ENCODE measurements around the gene MLN.
A peak's percentile ranks its signal among the peaks of the same experiment; 100 is the strongest.

Gene MLN

GRCh38 chr6:33771146-33772081 lies 32.4 kb downstream of the MLN start:
- DNase-seq, result peak in 1 of 2 experiments; percentile 29

- no peak for DNase-seq
Measured at GRCh38 chr6:33770833-33771145, 33.0 kb downstream of the MLN start.

DNA sequence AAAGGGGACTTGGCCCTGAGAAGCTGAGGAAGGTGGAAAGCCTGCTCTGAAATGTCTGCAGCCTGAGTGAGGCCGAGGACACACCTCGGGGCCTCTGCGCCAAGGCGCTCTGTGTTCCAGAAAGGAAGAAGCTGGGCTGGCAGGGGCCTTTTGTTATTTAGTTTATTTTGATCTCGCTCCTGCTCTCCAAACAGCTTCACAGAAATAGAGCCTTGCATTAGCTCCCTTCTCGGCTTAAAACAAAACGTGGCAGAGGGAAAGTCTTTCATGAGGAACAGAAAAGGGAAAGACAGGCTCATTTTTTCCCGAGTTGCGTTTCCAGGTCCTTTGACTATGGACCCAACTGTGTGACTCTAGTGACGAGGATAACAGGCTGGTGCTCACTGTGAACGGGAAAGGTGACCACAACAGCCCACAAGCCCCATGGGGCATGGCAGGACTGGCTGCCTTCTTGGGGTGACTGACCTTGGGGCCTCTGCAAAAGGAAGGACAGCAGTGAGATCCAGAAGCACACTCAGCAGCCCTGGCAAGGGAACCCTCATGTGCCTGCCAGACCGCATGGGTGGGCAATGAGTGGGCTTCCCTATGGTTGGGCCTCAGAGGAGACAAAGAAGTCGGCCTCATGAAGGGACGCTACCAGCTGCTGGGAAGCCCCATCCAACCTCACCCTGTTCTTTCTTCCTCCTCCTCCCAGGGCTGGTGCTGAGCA lies 33.5 kb downstream of the MLN start:
- no peak for DNase-seq

DNA sequence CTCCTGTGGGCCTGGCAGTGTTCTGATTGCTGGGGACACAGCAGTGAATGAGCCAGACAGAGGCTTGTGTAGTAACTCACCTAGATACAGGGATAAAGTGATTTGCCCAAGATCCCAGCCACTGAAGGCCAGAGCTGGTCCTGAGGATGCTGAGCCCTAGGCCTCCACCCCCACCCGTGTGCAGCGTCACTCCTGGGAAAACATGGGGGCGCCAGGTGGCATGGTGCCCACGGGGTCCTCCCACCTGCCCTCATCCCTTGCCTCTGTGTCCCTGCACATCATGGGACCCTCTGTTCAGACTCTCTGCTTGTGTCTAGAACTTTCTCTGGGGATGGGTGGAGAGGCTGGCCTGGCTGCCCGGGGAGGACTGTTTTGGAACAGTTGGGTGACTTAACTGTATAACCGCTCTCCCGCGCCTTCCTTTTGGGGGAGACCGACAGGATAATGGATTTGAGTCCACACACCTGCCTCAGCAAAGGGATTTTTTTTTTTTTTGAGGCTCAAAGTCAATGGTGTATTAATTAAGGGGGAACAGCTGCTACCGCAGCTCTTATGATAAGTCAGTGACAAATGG lies 34.5 kb downstream of the MLN start:
- no peak for DNase-seq

DNA sequence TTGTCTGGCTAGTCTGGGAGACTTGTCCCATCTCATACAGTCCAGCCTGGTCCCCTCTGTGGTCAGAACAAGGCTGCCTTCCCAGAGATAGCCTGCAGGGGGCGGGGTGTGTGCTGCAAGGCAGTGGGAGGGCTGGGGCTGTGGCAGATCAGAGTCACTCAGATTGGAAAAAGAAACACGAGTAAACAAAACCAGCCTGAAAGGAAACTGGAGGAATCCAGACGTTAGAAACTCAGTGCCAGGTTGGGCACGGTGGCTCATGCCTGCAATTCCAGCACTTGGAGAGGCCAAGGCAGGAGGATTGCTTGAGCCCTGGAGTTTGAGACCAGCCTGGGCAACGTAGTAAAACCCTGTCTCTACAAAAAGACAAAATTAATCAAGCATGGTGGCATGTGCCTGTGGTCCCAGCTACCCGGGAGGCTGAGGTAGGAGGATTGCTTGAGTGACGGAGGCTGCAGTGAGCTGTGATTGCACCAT lies 35.1 kb downstream of the MLN start:
- peak in 1 of 2 experiments; percentile 34 for DNase-seq

- no peak for DNase-seq
Measured at GRCh38 chr6:33766921-33767907, 36.6 kb downstream of the MLN start.

GRCh38 chr6:33765368-33765767 lies 38.4 kb downstream of the MLN start:
- DNase-seq, result no peak

DNA sequence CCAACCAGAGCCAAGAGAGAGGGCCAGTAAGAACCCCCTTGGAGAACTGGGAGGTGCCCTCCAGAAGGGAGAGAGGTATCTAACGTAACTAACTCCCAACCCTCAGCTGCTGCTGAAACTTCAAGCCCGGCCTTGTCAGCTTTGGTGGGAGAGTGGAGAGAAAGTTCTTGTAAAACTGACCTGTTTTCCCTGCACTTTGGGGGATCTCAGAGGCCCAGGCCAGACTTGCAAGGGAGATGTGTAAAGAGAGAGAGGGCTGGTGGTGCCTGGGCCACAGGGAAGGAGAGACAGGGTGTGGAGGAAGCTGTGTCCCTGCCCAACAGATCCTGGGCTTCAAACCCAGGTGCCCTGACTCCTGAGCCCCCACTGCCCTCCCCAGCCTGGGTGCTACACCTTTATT lies 39.8 kb downstream of the MLN start:
- no peak for DNase-seq

DNA sequence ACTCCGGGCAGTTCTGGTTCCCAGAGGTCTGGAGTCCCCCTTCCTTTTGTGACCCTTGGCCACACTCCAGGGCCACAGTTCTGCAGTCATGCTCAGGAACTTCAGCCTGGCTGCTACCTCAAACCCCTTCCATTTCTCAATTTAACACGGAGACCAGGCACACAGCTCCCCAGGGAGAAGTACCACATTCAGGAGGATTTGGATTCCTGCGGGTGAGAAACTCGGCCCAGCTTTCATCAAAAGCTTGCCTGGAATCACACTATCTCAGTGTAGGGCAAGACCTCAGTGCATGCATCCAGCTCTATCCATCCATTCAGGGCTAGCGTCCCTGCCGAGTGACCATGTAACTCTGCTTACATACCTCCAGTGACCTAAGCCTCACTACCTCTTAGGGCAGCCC lies 40.3 kb downstream of the MLN start:
- DNase-seq, result no peak

DNA sequence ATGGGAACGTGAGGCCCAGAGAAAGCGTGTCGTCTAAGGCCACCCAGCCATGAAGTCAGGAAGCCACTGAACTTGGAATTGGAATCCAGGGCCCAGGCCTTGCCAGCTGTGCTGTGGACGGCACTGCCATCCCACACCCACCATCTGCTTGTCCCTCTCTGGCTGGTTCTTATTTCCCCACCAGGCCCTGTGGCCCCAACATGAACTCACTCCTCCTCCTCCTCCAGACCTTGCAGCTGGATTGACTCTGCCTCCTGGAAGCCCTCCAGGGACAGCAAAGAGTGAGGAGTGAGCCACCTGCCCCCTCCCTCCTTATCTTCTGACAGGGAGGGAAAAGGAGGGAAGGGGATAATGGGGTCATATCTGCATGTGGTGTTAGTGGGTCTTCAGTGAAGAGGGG lies 41.1 kb downstream of the MLN start:
- DNase-seq, result no peak

- no peak for DNase-seq
Measured at GRCh38 chr6:33761922-33762629, 41.7 kb downstream of the MLN start.

GRCh38 chr6:33761581-33761921 lies 42.3 kb downstream of the MLN start:
- DNase-seq, result no peak

DNA sequence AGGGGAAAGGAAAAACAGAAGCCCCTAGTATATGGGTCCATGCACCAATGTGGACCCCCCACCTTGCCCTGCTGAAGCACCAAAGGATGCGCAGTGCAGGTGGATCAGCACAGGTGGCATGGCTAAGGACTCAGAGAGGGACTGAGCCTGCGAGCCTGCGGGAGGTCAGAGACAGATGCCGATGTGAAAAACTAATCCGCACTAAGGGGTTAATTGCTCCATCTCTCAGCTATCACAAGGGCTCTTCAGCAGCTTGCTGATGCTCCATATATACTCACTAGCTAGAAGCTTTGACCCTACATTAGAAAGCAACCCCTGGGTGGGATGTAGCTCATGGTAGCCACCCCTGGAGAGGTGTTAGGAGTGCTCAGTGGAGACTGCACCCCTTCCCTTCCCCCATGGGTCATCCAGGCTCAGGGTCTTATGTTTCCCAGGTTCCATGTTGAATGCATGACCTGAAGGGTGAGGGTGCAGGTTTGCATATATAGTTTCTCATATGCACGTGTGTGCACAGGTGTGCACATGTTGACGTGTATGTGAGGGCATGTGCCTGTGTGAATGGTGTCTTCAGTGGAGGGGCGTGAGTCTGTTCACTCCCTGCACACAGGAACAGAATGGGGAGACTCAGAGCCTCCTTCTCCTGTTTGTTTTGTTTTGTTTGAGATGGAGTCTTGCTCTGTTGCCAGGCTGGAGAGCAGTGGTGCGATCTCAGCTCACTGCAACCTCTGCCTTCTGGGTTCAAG lies 43.7 kb downstream of the MLN start:
- DNase-seq, result no peak

GRCh38 chr6:33758815-33759216 lies 45.0 kb downstream of the MLN start:
- DNase-seq, result no peak

DNA sequence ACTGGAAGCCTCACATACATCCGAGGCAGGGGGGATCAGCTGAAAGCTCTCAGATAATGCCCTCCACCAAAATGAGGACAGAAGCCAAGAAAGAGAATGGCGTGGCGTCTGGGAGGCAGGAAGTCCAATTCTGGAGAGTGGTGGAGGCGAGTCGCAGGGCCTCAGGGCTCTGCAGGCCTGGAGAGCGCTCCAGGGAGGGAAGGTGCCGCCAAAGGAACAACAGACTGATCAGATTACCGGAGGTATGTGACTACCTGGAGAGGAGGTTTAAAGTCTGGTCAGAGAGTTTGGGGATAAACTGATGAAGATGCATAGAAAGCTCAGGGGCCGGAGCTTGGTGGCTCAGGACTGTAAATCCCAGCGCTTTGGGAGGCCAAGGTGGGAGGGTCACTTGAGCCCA lies 45.9 kb downstream of the MLN start:
- no peak for DNase-seq

- DNase-seq, result no peak
Measured at GRCh38 chr6:33757113-33757512, 46.7 kb downstream of the MLN start.

- no peak for DNase-seq
Measured at GRCh38 chr6:33756211-33756954, 47.4 kb downstream of the MLN start.

- no peak for DNase-seq
Measured at GRCh38 chr6:33755070-33755869, 48.5 kb downstream of the MLN start.

- no peak for DNase-seq
Measured at GRCh38 chr6:33754222-33754621, 49.6 kb downstream of the MLN start.

DNA sequence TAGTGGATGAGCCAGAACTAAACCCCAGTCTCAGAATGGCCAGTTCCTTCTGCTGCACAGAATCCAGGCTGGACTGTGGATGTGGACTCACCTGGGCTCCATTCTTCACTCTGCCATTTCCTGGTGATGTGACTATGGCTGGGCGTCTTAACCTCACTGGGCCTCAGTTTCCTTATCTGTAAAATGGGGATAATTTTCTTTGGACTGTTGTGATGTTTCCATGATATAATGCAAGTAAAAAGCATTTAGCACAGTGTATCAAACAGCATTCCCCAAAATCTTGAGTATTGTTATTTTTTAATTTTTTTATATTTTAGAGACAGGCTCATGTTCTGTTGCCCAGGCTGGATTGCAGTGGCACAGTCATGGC lies 51.2 kb downstream of the MLN start:
- no peak for DNase-seq
